GM21526 (cell line): ENCODE measurements around the gene NAALADL2.

Experiments
- ATAC-seq: cut with Tn5 transposase; IDR thresholded peaks from one replicate; pipeline ENCODE4 v1.9.1; 2021; ENCODE audit warnings: moderate library complexity; ENCODE audit not compliant: unreplicated experiment, low FRiP score

Gene NAALADL2

DNA sequence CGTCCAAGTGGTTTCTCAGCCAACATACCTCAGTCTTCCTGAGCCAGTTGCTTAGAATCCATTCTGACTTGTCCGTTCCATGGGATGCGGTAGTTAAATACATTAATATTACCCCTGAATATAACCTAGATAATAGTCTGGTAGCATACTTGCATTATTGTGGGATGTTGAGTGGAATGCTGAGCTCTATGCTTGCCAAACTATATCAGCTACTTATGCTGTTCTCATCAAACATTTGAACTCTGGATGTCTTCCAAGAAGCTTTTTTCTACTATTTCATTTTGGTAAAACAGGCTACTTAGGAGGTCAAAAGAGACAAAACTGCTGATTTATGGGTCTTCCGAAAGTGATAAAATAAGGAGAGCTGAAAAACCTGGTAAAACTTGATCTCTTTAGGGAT lies 429.5 kb downstream of the NAALADL2 start:
- ATAC-seq, result no peak

DNA sequence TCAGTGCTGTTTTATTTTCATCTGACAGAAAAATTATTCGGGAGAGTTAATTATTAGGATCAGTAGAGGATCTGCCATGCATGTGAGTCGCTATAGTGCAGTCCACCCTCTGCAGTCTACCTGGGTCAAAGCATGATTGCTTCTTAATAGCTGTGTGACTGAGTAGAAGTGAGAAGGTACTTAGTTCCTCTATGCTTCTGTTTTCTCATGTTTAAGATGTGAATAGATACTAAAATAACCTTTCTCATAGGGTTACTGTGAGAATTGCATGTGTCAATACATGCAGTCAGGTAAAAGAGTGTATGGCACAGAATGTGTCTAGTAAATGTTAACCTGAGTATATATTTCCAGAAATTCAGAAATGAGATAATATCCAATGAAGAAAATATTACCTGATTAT lies 435.7 kb downstream of the NAALADL2 start:
- no peak for ATAC-seq

DNA sequence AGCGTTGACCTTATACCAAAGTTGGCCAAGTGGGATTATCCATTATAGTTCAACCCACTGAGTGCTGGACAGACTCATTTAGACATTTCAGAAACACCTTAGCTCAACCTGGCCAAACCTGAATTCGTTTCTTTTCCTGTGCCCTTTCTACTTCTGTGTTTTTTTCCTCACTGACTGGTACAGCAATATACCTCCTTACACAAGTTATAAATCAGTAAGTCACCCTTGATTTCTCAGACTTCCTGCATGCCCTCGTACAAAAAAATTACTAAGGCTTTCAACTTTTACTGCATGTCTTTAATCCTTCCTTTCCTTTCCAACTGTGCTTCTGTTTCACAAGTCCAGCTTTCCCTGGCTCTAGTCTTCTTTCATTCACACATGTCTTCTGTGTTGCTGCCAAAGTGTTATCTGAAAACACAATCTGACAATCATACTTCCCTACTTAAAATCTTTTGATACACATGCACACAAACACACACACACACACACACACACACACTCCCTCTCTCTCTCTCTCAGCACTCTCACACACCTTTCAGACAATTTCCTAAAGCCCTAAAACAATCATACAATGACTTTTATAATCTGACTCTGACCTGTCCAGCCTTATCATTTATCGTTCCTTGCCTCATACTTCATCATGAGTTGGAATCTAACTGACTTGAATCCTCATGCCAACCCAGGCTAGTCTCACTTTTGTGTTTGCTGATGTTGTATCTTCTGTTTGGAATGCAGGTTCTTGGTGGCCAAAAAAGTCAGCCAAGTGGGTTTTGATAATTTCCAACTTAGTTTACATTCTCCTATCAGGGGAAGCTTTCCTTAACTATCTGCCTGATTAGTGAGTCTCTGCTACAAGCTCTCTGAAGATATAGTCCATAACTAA lies 436.4 kb downstream of the NAALADL2 start:
- no peak for ATAC-seq

DNA sequence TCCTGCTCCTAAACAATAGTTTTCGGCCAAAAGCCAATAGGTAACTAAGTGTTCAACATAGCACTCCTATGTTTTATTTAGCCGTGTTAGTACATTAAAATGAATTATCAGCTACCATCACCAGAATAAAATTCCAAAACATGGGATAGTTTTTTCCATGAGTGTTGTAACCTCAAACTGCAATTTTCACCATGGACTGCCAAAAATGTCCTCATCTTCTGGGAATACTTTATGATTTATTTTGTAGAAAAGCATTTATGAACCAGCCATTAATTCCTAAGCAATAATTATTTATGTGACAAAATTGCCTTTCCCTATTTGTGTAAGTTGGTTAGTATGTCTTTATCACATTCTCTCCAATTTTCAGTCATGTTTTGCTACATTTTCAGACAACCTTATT lies 438.1 kb downstream of the NAALADL2 start:
- no peak for ATAC-seq

DNA sequence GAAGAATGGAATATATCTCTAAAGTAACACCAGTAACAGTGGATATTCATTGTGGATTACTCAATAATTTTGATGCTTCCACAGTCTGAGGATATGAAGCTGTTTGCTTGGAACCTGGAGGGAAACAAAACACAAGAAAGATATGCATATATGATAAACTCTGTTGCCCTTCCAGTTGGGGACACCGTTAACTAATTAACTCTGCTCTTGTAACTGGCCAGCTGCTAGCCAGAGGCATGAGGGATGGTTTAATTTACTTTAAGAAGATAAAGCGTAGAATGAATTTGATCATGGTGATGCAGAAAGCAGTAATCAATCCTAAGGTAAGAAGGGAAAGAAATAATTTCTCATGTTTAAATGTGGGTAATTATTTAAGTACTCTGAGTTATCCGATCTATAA lies 442.6 kb downstream of the NAALADL2 start:
- no peak for ATAC-seq

DNA sequence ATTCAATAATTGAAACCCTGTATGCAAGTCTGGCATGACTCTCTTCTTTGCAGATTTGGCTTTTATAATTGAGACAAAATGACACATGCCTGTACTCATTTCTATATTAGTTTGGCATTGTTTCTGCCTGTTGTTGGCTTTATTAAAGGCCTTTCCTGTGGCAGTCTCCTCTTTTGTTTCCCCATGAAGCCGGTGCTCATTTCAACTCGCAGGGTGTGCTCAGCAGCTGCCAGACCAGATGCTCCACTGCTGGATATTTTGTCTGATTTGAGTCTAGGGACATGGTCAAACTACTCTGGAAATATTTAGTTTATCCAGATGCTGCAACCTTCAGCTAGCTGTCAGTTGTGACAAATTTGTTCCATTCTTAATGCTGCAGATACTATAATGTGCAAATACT lies 445.3 kb downstream of the NAALADL2 start:
- no peak for ATAC-seq

DNA sequence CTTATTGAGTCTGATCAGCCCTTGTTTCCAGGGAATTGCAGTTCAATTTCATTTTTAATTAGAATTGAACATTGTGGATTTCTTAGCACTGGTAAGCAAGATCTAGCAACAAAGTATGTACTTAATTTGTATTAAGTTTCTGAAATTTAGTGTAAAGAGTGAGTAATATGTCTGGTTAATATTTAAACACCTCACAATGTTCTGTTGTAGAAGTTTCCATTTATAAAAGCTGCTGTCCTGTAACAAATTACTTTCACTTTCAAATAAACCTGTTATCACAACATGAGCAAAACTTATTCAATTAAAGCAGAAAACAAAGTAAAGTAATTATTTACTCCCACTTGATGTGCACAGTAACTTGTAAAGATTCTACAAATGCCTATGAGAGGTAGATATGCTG lies 448.5 kb downstream of the NAALADL2 start:
- ATAC-seq, result no peak

DNA sequence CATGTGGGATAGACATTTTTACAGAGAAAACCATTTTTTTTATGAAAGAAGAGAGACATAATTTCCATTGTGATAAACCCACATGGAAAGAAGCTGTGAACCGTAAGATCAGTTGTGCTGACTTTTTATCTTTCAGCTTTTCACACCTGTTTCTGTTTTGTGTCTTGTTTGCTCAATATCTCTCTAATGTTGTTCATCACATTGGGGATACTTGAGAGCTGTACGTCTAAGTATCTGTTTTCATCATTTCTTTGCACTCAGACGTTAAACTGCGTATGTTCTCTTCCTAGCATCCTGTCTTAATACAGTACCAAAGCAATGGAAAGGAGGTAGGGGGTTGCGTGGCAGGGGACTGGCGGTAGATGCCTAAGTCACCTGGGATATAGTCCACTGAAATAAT lies 449.0 kb downstream of the NAALADL2 start:
- ATAC-seq, result no peak

DNA sequence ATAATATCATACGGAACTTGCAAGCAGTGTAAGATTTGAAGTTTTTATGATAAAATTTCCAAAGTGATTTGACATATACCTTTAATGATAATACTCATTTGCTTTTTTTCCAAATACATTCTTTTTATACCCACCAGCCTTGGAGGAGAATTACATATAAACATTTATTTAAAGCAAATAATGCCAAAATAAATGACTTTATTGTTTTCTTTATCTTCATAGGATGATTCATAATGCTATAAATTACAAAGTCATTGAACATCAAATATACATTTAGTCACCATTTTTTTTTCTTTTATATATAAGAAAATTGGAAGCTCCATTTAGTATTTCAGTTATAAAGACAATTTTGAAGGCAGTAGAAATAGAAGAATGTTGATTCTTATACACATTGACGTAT lies 450.9 kb downstream of the NAALADL2 start:
- ATAC-seq, result no peak

DNA sequence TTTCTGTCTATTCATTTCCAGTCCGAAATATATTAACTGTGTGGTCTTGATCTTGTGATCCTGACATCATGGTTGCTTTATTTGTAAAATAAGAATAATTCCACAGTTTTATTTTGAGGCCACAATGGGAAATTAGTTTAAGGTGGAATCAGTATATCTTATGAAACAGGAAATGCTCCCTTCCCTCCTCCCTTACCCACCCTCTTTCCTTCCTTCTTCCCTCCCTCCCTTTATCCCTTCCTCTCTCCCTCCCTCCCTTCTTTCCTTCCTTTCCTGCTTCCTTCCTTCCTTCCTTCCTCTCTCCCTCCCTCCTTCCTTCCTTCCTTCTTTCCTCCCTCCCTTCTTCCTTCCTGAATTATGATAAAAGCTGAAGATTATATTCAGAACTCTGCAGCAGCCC lies 452.3 kb downstream of the NAALADL2 start:
- no peak for ATAC-seq

DNA sequence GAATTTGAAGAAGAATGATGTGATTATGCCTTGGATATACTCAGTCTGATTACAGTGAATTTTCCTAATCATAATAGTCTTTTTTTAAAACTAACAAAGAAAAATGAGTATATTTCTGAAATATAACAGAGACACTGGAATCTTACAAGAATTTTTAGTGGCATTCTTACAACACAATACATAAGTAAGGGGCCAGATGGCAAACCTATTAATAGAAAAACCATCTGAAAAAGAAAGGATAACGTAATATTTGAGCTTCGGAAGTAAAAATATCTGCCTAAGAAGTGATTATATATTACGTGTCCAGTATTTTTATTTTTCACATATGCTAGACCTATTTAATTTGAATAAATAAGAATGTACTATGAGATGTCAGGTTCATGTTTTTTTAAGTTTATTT lies 452.8 kb downstream of the NAALADL2 start:
- no peak for ATAC-seq

DNA sequence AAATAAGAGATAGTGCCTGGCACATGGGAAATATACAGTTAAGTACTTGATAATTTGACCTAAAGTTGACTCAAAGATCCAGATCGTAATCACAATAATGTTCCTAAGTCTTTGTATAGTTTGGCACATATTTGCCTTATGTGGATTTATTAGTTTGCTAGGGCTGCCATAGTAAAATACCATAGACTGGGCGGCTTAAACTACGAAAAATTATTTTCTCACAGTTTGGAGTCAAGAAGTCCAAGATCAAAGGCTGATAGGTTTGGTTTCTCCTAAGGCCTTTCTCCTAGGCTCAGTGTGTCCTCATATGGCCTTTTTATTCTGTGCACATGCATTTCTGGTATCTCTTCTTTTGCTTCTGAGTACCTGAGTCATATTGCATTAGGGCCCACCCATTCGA lies 453.7 kb downstream of the NAALADL2 start:
- no peak for ATAC-seq

DNA sequence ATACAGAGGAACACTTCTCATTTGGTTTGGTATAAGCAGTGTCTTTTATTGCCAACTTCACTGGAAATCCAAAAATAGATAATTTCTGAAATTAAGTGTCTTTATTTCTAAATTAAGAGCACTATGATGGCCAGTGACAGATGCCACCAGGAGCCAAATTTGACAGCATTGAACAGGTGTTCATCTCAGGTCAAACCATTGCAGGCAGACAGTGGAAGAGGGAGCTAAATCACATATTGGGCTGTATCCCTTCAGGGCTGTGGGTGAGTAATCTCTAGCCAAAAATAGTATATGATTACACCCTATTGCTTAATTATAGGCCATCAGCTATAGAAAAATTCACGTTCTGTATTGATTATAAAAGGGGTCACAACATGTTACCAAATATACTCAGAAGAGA lies 457.7 kb downstream of the NAALADL2 start:
- no peak for ATAC-seq

DNA sequence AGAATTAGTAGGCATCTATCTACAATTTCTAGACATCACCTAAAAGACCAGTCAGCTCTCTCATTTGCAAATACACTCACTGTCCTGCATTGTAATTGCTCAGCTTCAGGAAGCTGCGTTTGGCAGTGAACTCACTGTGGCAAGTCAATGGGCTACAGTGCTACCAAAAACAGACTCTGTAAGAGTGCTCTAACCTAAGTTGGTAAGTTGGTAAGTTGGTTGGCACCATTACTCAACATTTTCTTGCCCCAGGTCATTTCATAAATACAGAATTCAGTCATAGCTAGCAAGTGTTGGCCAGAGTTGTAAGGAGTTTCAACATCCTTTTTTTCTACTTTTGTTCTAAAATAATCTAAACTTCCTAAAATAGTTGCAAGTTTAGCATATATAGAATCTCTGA lies 466.3 kb downstream of the NAALADL2 start:
- no peak for ATAC-seq

DNA sequence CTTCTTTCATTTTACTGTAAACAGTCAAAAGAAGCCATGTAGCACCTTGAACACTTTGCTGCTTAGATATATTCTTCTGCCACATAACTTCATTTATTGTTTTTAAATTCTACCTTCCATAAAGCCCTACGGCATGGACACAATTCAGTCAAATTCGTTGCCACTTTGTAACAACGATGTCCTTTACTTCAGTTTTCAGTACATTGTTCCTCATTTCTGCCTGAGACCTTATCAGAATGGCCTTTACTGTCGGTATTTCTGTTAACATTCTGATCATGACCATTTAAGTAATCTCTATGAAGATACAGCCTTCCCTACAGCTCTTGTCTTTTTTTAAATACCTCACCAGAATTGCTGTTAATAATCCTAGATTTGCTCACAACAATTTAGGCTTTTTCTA lies 466.9 kb downstream of the NAALADL2 start:
- ATAC-seq, result no peak

DNA sequence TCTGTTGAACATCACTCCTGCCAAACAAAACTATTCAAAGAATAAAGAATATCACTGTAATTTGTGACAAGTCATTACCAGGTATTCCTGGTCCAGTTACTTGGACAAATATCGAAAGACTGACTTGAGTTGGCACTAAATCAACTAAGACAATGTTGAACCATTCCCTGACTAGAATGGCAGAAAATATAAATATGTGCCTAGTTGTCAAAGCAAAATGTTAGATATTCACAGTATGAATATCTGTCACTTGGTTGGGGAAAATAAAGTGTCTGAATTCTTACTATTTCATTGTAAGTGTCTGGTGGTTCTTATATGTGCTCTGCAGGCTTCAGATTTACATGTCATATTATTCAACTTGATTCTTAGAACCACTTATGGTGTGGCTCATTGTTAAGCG lies 470.2 kb downstream of the NAALADL2 start:
- ATAC-seq, result no peak

DNA sequence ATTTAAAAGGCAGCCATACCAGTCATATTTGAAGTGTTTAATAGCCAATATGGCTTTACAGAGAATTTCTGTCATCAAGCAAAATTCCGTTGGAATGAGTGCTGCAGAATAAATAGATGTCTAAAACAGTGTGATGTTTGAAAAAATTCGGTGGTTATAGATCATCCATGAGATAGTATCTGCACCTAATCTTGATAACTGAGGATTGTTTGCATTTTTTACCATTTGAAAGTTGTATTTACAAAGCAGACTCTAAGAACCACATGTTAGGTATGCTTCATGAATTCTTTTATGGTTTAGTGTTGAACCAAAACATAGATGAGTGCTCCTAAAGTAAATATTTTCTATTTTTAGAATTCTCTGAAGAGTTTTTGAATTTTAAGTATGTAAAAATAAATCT lies 476.1 kb downstream of the NAALADL2 start:
- no peak for ATAC-seq

DNA sequence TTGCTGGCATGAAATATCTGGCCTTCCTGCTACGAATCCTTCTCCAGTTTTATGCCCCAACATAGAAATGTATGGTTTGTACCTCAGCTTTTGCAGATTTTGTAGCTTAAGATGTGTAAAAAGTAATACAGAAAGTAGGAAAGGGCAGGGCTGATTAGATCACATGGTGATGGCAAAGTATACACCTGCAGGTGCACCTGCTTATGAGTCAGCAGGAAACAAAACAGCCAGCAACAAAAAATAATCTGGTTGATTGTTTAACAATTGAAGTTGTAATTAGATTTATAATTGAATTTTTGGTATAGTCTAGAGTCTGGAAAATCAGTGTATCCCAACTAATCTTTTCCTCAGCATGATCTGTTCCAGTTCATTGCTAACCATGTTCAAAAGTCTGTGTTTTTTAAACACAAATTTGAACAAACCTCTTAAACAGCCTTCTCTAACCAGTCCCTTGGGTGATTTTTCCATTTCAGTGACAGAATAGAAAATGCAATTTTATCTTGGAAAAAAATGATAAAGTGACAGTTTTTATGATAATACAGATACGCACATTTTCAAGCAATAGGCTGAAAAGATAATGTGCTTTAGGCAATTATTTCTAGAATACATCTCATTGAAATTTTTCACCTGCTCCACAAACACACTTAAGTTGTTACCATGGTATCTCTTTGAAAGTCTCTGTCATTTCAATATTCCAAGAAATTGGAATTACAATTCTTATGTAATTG lies 477.4 kb downstream of the NAALADL2 start:
- no peak for ATAC-seq

DNA sequence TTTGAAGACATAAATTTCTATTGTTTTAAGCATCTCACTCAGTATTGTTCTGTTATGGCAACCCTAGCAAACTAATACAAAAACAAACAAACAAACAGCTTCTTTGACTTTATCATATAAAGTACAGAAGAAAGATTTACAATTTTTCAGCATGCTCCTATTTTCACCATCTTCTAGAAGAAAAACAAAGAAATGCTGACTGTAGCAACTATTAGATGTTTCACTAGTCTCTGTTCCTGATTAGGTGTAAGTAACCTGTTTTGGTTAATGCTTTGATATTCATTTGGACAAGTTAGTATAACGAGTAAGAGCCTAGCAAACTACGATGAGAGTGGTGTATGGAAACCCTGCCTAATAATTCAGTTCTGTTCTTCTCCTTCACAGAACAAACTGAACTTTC lies 478.5 kb downstream of the NAALADL2 start:
- ATAC-seq, result no peak

DNA sequence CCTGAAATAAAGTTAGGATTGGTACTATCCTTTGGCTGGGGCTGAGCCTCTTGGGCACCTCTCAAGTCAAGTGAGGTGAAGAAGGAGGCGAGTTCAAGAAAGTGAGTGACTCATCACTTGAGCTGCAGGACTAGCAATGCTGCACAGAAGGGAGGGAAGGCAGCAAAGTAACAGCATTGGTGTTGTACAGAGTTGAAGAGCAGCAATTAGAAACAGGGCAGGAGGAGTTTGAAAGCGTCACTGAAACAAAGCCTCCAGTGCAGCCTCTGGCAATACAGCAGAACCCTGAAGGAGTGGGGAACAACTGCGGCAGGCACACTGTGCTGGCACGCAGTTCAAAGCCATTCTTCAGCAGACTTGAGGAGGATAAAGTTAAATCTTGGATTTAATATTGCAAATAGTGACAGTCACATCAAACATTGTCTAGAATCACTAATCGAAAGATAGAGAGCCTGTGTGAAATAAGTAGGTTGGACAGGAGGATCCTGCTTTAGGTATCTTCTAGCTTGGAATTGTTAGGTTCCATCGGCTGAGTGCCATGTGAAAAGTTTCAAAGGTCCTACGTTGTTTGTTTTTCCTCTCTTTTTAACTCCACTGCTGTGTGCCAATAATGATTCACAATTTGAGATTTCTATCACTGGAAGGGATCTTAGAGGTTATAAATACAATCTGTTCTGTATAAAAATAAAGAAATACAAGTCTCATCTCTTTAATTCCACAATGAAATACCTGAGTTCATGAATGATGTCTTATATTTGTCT lies 479.8 kb downstream of the NAALADL2 start:
- ATAC-seq, result no peak

DNA sequence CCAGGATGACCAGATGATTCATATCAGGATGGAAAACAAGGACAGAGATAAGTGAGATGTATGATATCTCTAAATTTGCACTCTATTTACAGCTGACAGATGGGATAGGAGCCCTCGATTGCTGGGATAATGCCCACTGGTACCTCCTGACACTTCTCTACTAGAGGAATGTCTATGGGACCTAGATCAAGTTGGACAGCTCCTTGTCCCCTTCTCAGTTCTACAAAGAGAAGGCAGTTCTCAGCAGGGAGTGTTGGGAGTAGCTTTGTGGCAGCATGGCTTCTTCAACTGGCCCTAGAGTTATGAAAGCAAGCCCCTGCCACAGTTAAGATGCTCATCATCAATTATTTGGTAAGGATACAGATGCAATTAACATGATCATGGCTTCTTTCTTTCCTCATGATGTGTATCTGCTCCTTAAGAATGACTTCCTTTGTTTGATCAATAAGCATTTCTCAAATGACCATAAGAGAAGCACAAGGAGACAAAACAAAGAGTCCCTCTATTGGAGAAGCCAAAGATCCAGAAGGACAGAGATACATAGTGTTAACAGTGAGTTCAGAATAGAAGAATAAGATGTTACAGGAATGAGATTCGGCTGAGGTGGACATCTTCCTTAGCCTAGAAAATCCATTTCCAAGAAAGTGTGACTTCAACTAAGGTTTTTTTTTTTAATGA lies 481.3 kb downstream of the NAALADL2 start:
- no peak for ATAC-seq
